Forelimb muscle (tissue), 1 donor: ENCODE measurements around the gene NGDN. TPM values are rescaled to one million over a fixed set of nuclear protein-coding genes. Genes with fewer than 3 reads are reported as not detected.
"Not testable (repeated sequence)": the region's sequence is repeated elsewhere in the genome, so short reads cannot be mapped to it uniquely, and the experiment has no call there.

ENCODE experiments used
- DNase-seq: peaks from one replicate; pipeline ENCODE4 v3.0.0-alpha.2; 2013; ENCODE audit warnings: low read depth
- polyA plus RNA-seq: library from polyadenylated mRNA; unstranded; fragments of 120-200 nt; gene quantifications from one replicate; pipeline ENCODE4 v1.2.1, GENCODE V29; 2013; ENCODE audit not compliant: insufficient read length

NGDN gene
- 35.1 TPM for polyA plus RNA-seq

GRCh38 chr14:23469127-23469905, at the start of gene NGDN:
Gene NGDN (plus strand): TSS chr14:23469703. CDS start chr14:23469716, 13 bp downstream.
- DNase-seq, result peak; percentile 100

- DNase-seq, result no peak
Observed at GRCh38 chr14:23421594-23421993, 47.9 kb upstream of the NGDN start.

- DNase-seq, result no peak
Observed at GRCh38 chr14:23423657-23424056, 45.8 kb upstream of the NGDN start.

GRCh38 chr14:23425169-23425568, 44.3 kb upstream of the NGDN start:
- DNase-seq, result no peak

- not testable (repeated sequence) for DNase-seq
Observed at GRCh38 chr14:23425798-23426197, 43.7 kb upstream of the NGDN start.

- no peak for DNase-seq
Observed at GRCh38 chr14:23428686-23429495, 40.6 kb upstream of the NGDN start.

GRCh38 chr14:23430016-23430722, 39.3 kb upstream of the NGDN start:
- no peak for DNase-seq

GRCh38 chr14:23430723-23431085, 38.8 kb upstream of the NGDN start:
- no peak for DNase-seq

GRCh38 chr14:23431486-23431885, 38.0 kb upstream of the NGDN start:
- no peak for DNase-seq

- DNase-seq, result no peak
Observed at GRCh38 chr14:23432102-23432925, 37.2 kb upstream of the NGDN start.

GRCh38 chr14:23432946-23433345, 36.6 kb upstream of the NGDN start:
- DNase-seq, result no peak

- no peak for DNase-seq
Observed at GRCh38 chr14:23433457-23433856, 36.0 kb upstream of the NGDN start.

- no peak for DNase-seq
Observed at GRCh38 chr14:23434488-23435222, 34.8 kb upstream of the NGDN start.

- no peak for DNase-seq
Observed at GRCh38 chr14:23435543-23436326, 33.8 kb upstream of the NGDN start, which contains the start of gene MYH7. Gene MYH7 (minus strand): TSS chr14:23435660. CDS start chr14:23433732, 1,928 bp downstream.

- DNase-seq, result no peak
Observed at GRCh38 chr14:23436327-23437132, 33.0 kb upstream of the NGDN start.

GRCh38 chr14:23437133-23438100, 32.1 kb upstream of the NGDN start:
- no peak for DNase-seq

GRCh38 chr14:23438101-23438971, 31.2 kb upstream of the NGDN start:
- DNase-seq, result no peak
